ENCODE results near the gene CFAP299.

- no peak for TF ChIP-seq POLR2A (IDR thresholded peaks at IDR 0.05; ENCODE audit: low read depth, low read length)
- no peak for TF ChIP-seq POLR2AphosphoS5 (IDR thresholded peaks at IDR 0.05; ENCODE audit: low read depth, low read length)
- no peak for TF ChIP-seq PAX5 (IDR thresholded peaks at IDR 0.05; ENCODE audit: insufficient read depth, low read length, severe bottlenecking)
- TF ChIP-seq TAF1 (IDR thresholded peaks at IDR 0.05; ENCODE audit: low read depth, low read length): no peak
- TF ChIP-seq SPI1 (IDR thresholded peaks at IDR 0.05; ENCODE audit: low read depth, low read length): no peak
- no peak for TF ChIP-seq POU2F2 (IDR thresholded peaks at IDR 0.05; ENCODE audit: low read depth, low read length)
Measured at GRCh38 chr4:80307774-80308465, 27.6 kb upstream of the CFAP299 start.

All from GM12891 (cell line).